ENCODE results near the gene SSNA1.

SSNA1 gene

DNA sequence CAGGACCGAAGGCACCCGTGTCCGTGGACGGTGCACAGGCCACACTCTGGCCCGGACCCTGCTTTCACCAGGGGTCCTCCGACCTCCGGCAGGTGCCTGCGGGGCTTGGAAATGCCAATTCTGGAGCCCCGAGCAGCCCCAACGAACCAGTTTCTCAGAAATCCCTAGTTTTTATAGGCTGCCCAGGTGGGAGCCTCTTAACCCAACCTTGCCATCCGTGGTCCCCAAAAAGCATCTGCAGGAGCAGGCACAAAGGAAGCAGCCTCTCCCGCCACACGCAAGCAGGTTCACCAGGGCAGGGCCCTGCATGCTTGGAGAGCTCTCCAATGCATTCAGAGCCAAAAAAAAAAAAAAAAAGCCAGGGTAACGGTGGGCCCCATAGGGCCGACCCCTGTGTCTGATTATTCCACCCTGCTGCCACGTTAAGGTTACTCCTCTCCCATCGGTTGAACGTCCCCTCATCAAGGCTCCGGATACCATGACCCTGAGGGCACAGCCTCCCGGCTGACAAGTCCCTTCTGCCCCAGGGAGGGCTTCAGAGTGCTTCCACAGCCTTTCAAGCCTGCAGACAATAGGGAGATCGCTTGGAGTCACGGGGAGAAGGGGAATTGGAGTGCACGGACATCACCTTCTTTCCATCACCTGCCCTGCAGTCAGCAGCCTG lies 12.9 kb downstream of the SSNA1 start:
- peaks cover 13% of the 10 kb centered on the region for H3K36me3 ChIP-seq (replicated peaks)
- peak overlapping the region; percentile 58 for H3K4me3 ChIP-seq
- in situ Hi-C loops (cut with MboI; ENCODE audit: low sequenced_read_pairs) = no loop called here
- H3K4me1 ChIP-seq = peaks cover 34% of the 10 kb centered on the region
- no peaks in the 10 kb centered on the region for H3K27me3 ChIP-seq (ENCODE audit: low read depth)
- no peak for DNase-seq (ENCODE audit: low spot score in 2 of 2)
- H3K9me3 ChIP-seq = no peaks in the 10 kb centered on the region

DNA sequence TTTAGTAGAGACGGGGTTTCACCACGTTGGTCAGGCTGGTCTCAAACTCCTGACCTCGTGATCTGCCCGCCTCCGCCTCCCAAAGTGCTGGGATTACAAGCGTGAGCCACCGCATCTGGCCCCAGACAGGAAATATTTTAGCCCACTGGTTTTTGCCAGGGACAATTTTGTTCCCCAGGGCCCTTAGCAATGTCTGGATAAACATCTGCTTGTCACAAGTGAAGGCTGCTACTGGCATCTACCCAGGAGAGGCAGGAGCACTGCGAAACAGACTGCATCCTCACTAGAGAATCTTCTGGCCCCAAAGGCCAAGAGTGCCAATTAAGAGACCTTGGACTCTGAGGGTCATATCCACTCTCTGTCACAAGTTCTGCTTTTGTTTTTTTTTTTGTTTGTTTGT lies 14.5 kb downstream of the SSNA1 start:
- in situ Hi-C loops (cut with MboI; ENCODE audit: low sequenced_read_pairs) = no loop called here
- Histone ChIP-seq H3K27me3 (ENCODE audit: low read depth) (no peaks in the 10 kb centered on the region), H3K9me3 (no peaks in the 10 kb centered on the region), H3K36me3 (replicated peaks) (peaks cover 16% of the 10 kb centered on the region), H3K4me1 (peaks cover 35% of the 10 kb centered on the region), H3K4me3 (no peak overlapping the region)
- DNase-seq (ENCODE audit: low spot score in 2 of 2) = no peak

DNA sequence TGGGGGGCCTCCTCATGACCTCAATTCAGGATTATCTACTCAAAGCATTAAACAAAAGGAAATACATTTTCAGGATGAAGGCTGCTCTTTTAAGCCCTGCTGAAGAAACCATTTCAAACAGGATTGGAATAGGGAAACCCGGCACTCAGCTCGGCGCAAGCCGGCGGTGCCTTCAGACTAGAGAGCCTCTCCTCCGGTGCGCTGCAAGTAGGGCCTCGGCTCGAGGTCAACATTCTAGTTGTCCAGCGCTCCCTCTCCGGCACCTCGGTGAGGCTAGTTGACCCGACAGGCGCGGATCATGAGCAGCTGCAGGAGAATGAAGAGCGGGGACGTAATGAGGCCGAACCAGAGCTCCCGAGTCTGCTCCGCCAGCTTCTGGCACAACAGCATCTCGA lies 16.3 kb downstream of the SSNA1 start:
- Histone ChIP-seq H3K9me3 (no peaks in the 10 kb centered on the region), H3K36me3 (replicated peaks) (peaks cover 19% of the 10 kb centered on the region), H3K4me3 (peak overlapping the region; percentile 90), H3K4me1 (peaks cover 23% of the 10 kb centered on the region), H3K27me3 (ENCODE audit: low read depth) (no peaks in the 10 kb centered on the region)
- in situ Hi-C loops (cut with MboI; ENCODE audit: low sequenced_read_pairs) = no loop called here
- DNase-seq (ENCODE audit: low spot score in 2 of 2) = no peak

DNA sequence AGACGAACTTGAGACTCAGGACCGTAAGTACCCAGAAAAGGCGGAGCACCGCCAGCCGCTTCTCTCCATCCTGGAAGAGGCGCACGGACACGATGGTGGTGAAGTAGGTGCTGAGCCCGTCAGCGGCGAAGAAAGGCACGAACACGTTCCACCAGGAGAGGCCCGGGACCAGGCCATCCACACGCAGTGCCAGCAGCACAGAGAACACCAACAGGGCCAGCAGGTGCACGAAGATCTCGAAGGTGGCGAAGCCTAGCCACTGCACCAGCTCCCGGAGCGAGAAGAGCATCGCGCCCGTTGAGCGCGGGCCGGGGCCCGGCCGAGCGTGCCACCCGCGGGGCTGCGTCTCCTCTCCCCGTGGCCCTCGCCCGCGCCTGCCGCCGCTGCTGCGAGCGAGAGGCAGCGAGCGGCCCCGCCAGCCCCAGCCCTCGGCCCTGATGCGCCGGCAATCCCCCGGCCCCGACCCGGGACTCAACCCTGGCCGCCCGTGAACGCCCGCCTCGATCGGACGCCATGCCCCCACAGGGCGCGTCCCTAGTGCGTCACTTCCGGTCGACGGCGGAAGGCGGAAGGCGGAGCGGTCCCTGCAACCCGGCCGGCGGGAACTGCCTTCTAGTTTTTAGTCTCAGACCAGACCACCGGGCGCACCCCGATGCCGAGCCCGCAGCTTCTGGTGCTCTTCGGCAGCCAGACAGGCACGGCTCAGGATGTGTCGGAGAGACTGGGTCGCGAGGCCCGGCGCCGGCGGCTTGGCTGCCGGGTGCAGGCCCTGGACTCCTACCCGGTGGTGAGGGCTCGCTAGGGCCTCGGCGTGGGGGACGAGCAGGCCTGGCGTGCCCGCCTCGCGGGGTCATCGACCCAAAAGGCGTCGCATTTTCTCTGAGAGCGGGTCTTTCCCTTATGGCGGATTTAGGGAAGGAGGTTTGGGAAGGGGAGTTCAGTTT lies 16.9 kb downstream of the SSNA1 start, which contains the start of the genes NDOR1 and TMEM203:
NDOR1 (plus strand) TSS at position 575 of the 944 bp plus-strand sequence; CDS start at position 653, 78 bp downstream.
TMEM203 (minus strand) TSS at position 523 of the 944 bp plus-strand sequence; CDS start at position 289, 234 bp downstream.
- Histone ChIP-seq H3K36me3 (replicated peaks) (peaks cover 21% of the 10 kb centered on the region), H3K4me1 (peaks cover 23% of the 10 kb centered on the region), H3K4me3 (peak within 1 kb of the TSS; percentile 90), H3K9me3 (no peaks in the 10 kb centered on the region), H3K27me3 (ENCODE audit: low read depth) (no peaks in the 10 kb centered on the region)
- DNase-seq (ENCODE audit: low spot score in 2 of 2) = peak; percentile 60 to 95
- in situ Hi-C loops (cut with MboI; ENCODE audit: low sequenced_read_pairs) = no loop called here

DNA sequence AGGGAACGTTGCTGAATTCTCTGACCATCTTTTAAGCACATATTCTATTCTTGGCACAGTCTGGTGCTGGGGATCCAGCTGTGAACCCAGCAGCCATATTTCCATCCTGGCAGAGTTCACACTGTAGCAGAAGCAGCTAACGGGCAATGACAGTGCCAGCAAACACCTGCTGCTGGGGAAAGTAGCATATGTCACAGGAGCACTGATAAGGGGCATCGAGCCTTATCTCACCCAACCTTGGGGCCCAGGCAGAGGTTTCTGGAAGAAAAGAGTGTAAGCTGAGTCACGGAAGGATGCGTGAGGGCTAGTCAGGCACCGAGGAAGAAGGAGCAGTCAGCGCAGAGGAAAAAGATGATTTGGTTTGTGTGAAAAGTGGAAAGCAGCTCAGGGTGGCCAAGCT lies 18.1 kb downstream of the SSNA1 start:
- Histone ChIP-seq H3K4me3 (peak overlapping the region; percentile 90), H3K4me1 (peaks cover 21% of the 10 kb centered on the region)

DNA sequence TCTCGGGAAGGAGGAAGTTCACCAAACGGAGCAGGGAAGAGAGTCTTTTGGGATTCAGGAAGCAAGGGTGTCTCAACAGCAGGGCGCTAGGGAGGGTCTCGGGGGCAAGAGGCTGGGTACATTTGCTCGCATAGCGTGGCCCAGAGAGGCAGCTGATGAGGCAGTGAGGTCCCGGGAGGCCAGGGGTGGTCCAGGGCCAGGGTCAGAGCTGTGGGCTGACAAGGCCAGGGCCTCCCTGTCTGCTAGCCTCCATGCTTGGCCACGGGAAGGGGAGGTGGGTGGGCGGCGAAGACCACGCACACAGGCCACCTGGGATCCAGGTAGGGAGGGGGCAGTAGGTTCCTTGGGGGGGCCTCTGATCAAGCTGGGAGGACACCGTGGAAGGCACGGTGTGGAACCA lies 23.1 kb downstream of the SSNA1 start:
- Histone ChIP-seq H3K4me3 (no peak overlapping the region), H3K27me3 (ENCODE audit: low read depth) (no peaks in the 10 kb centered on the region), H3K9me3 (no peaks in the 10 kb centered on the region), H3K36me3 (replicated peaks) (peaks cover 29% of the 10 kb centered on the region), H3K4me1 (peaks cover 1% of the 10 kb centered on the region)
- in situ Hi-C loops (cut with MboI; ENCODE audit: low sequenced_read_pairs) = no loop called here
- no peak for DNase-seq (ENCODE audit: low spot score in 2 of 2)

More for the DNA sequence above, 18.1 kb downstream of the SSNA1 start:
- no peaks in the 10 kb centered on the region for H3K27me3 ChIP-seq (ENCODE audit: low read depth)
- DNase-seq (ENCODE audit: low spot score in 2 of 2) = no peak
- H3K36me3 ChIP-seq (replicated peaks) = peaks cover 21% of the 10 kb centered on the region
- in situ Hi-C loops (cut with MboI; ENCODE audit: low sequenced_read_pairs) = no loop called here
- no peaks in the 10 kb centered on the region for H3K9me3 ChIP-seq

DNA sequence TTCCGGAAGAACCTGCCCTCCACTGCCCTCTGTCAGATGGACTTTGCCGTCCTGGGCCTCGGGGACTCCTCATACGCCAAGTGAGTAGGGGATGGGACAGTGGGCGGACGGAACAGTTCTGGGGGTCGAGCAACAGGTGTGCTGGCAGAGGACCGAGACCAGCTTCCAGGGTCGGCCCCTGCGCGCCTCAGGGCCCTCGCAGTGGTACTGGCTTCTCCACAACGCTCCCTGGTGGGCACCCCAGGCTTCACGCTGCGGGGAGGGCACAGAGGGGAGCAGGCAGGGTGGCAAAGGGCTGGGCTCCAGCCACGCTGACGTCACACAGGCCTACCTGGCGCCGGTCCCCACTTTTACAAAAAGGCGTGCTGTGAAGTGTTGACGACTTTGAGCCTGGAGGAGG lies 24.0 kb downstream of the SSNA1 start:
- Histone ChIP-seq H3K4me3 (no peak overlapping the region), H3K27me3 (ENCODE audit: low read depth) (no peaks in the 10 kb centered on the region), H3K36me3 (replicated peaks) (peaks cover 29% of the 10 kb centered on the region), H3K4me1 (no peaks in the 10 kb centered on the region), H3K9me3 (no peaks in the 10 kb centered on the region)
- in situ Hi-C loops (cut with MboI; ENCODE audit: low sequenced_read_pairs) = no loop called here
- DNase-seq (ENCODE audit: low spot score in 2 of 2) = no peak

DNA sequence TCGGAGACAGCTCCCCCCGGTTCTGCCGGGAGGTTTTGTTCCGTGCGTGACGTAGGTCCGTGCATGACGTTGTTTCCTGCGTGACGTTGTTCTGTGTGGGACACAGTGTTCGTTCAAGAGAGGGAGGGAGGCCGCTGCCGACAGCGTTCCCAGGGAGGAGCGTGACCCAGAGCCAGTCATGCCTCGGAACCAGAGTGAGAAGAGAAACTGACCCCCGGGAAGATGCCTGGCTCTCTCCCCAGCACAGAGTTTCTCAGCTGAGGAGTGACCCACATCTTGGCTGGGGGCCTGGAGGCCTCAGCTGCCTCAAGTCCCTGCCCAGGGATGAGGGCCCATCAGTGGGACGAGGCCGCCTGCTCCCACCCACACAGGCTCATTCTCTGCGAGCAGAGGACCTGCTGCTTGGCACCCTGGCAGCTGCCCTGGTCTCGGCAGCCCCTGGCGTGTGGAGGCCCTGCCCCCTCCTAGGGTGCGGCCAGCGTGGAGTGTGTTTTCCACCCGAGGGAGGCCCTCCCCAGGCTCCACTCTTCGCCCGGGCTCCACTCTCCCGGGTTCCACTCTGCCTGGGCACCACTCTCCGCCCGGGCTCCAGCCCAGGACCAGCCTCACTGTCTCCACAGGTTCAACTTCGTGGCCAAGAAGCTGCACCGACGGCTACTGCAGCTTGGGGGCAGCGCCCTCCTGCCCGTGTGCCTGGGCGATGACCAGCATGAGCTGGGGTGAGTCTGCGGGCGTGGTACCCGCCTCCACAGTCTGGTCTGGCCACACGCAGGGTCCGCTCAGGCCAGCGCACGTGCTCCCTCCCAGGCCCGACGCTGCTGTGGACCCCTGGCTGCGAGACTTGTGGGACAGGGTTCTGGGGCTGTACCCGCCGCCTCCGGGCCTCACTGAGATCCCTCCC lies 24.9 kb downstream of the SSNA1 start:
- DNase-seq (ENCODE audit: low spot score in 2 of 2) = no peak
- no peaks in the 10 kb centered on the region for H3K4me1 ChIP-seq

DNA sequence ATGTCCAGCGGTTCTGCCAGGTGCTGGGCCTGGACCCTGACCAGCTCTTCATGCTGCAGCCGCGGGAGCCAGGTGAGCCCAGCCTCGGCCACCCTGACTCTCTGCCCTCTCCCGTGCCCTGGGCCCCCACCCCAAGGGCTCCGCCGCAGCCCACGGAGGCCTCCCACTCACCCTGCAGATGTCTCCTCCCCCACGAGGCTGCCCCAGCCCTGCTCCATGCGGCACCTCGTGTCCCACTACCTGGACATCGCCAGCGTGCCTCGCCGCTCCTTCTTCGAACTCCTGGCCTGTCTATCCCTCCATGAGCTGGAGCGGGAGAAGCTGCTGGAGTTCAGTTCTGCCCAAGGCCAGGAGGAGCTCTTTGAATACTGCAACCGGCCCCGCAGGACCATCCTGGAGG lies 26.1 kb downstream of the SSNA1 start:
- in situ Hi-C loops (cut with MboI; ENCODE audit: low sequenced_read_pairs) = no loop called here
- DNase-seq (ENCODE audit: low spot score in 2 of 2) = no peak
- H3K4me3 ChIP-seq = no peak overlapping the region
- no peaks in the 10 kb centered on the region for H3K27me3 ChIP-seq (ENCODE audit: low read depth)
- no peaks in the 10 kb centered on the region for H3K9me3 ChIP-seq
- H3K36me3 ChIP-seq (replicated peaks) = peaks cover 24% of the 10 kb centered on the region
- H3K4me1 ChIP-seq = no peaks in the 10 kb centered on the region

More for the DNA sequence above, 24.9 kb downstream of the SSNA1 start:
- H3K27me3 ChIP-seq (ENCODE audit: low read depth) = no peaks in the 10 kb centered on the region
- H3K36me3 ChIP-seq (replicated peaks) = peaks cover 26% of the 10 kb centered on the region
- H3K9me3 ChIP-seq = no peaks in the 10 kb centered on the region
- in situ Hi-C loops (cut with MboI; ENCODE audit: low sequenced_read_pairs) = no loop called here
- H3K4me3 ChIP-seq = no peak overlapping the region

DNA sequence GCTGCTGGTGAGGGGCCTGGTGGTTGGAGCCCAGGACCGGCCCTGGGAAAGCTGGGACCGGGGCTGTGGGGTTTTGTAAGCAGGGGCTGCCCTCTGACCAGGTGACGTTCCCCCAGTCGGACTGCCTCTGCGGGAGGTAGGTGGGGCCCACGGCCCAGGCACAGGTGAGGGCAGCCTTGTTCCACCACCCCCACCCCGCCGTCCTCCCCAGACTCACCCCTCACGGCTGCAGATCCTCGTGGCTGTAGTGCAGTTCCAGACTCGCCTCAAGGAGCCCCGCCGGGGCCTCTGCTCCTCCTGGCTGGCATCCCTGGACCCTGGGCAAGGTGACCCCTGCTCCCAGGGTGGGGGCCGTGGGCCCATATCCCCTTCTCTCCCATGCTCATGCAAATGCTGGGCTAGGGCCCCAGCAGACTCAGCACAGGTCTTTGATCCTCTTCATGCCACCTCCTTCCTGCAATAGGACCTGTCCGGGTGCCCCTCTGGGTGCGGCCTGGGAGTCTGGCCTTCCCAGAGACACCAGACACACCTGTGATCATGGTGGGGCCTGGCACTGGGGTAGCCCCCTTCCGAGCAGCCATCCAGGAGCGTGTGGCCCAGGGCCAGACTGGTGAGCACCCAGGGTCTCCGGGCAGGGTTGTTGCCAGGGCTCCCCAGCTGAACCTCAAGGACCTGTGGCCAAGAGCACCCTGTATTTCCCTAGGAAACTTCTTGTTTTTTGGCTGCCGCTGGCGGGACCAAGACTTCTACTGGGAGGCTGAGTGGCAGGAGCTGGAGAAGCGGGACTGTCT lies 26.9 kb downstream of the SSNA1 start:
- Histone ChIP-seq H3K4me3 (no peak overlapping the region), H3K27me3 (ENCODE audit: low read depth) (no peaks in the 10 kb centered on the region), H3K36me3 (replicated peaks) (peaks cover 21% of the 10 kb centered on the region), H3K9me3 (no peaks in the 10 kb centered on the region), H3K4me1 (no peaks in the 10 kb centered on the region)
- DNase-seq (ENCODE audit: low spot score in 2 of 2) = no peak
- in situ Hi-C loops (cut with MboI; ENCODE audit: low sequenced_read_pairs) = no loop called here

DNA sequence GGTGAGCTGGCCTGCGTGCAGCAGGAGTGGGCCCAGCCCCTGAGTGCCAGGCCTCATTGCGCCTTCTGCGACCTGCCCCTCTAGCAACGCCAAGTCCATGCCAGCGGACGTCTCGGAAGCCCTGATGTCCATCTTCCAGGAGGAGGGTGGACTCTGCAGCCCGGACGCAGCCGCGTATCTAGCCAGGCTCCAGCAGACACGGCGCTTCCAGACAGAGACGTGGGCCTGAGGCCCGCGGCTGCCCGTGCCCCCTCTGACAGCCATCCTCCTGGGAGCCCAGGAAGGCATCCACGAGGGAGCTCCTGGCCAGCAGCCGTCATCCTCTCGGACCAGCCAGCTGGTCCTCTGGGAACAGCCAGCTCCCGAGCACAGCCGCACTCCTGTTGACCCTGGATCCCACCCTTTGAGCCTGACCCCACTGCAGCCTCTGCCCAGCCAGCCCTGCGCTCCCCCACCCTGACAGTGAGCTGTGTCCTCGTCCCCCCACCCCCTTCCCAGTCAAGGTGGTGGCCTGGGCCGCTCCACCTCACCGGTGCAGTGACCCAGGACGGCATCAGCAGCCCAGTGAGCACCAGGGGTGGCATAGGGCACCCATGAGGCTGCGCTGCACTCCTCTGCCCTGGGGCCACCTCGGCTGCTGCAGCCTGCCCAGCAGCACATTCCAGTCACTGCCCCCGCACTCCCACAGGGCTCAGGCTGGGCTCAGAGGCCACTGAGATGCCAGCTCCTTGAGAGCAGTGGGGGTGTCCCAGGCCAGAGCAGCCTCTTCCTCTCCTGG lies 27.9 kb downstream of the SSNA1 start:
- no peak overlapping the region for H3K4me3 ChIP-seq
- peaks cover 21% of the 10 kb centered on the region for H3K36me3 ChIP-seq (replicated peaks)
- no peaks in the 10 kb centered on the region for H3K27me3 ChIP-seq (ENCODE audit: low read depth)
- H3K4me1 ChIP-seq = no peaks in the 10 kb centered on the region
- no peaks in the 10 kb centered on the region for H3K9me3 ChIP-seq
- in situ Hi-C loops (cut with MboI; ENCODE audit: low sequenced_read_pairs) = no loop called here
- DNase-seq (ENCODE audit: low spot score in 2 of 2) = no peak
